Natural killer cell treated with Interleukin-12 subunit alpha and Interleukin-12 subunit beta and Interleukin-15 and Interleukin-18, amount 100 ng/mL, for 72 hours (primary cell): ENCODE results near the gene PIKFYVE. TPM values are rescaled to one million over a fixed set of nuclear protein-coding genes. Genes with fewer than 3 reads are reported as not detected.
"Not testable (repeated sequence)": the region's sequence is repeated elsewhere in the genome, so short reads cannot be mapped to it uniquely, and the experiment has no call there.

ENCODE experiments used
- ATAC-seq, 2 donors: fragments of 150-1000 bp; cut with Tn5 transposase in 1 of 2; sonication (Bioruptor Pico), chemical (Tn5 transposase) in 1 of 2; 2 replicates each; pipeline ENCODE4 v1.10.0; 2021
- DNase-seq: peaks from one replicate; pipeline ENCODE4 v3.0.0; 2022; ENCODE audit warnings: low spot score
- H3K27ac Mint-ChIP-seq, 2 donors: 1 replicate in 1 of 2; 2 replicates in 1 of 2; pipeline ENCODE4 v1.8.0; 2022; ENCODE audit warnings: mixed read lengths in 2 of 2, mild to moderate bottlenecking in 1 of 2, moderate library complexity in 1 of 2
- H3K27me3 Mint-ChIP-seq, 2 donors: 1 replicate in 1 of 2; 2 replicates in 1 of 2; pipeline ENCODE4 v1.8.0; 2022; ENCODE audit warnings: mixed read lengths in 2 of 2
- H3K36me3 Mint-ChIP-seq: one replicate; pipeline ENCODE4 v1.8.0; 2022; ENCODE audit warnings: mixed read lengths
- H3K4me1 Mint-ChIP-seq, 2 donors: 1 replicate in 1 of 2; 2 replicates in 1 of 2; pipeline ENCODE4 v1.8.0; 2022; ENCODE audit warnings: low read depth in 2 of 2, mixed read lengths in 2 of 2, mild to moderate bottlenecking in 1 of 2
- H3K4me3 Mint-ChIP-seq: one replicate; pipeline ENCODE4 v1.8.0; 2022; ENCODE audit warnings: mixed read lengths
- H3K9me3 Mint-ChIP-seq: 2 replicates; pipeline ENCODE4 v1.8.0; 2022; ENCODE audit warnings: mixed read lengths
- total RNA-seq, 2 donors: library from RNA; stranded (reverse); gene quantifications; one replicate each; pipeline ENCODE4 v1.2.3, GENCODE V29; 2022

Gene PIKFYVE, protein sequence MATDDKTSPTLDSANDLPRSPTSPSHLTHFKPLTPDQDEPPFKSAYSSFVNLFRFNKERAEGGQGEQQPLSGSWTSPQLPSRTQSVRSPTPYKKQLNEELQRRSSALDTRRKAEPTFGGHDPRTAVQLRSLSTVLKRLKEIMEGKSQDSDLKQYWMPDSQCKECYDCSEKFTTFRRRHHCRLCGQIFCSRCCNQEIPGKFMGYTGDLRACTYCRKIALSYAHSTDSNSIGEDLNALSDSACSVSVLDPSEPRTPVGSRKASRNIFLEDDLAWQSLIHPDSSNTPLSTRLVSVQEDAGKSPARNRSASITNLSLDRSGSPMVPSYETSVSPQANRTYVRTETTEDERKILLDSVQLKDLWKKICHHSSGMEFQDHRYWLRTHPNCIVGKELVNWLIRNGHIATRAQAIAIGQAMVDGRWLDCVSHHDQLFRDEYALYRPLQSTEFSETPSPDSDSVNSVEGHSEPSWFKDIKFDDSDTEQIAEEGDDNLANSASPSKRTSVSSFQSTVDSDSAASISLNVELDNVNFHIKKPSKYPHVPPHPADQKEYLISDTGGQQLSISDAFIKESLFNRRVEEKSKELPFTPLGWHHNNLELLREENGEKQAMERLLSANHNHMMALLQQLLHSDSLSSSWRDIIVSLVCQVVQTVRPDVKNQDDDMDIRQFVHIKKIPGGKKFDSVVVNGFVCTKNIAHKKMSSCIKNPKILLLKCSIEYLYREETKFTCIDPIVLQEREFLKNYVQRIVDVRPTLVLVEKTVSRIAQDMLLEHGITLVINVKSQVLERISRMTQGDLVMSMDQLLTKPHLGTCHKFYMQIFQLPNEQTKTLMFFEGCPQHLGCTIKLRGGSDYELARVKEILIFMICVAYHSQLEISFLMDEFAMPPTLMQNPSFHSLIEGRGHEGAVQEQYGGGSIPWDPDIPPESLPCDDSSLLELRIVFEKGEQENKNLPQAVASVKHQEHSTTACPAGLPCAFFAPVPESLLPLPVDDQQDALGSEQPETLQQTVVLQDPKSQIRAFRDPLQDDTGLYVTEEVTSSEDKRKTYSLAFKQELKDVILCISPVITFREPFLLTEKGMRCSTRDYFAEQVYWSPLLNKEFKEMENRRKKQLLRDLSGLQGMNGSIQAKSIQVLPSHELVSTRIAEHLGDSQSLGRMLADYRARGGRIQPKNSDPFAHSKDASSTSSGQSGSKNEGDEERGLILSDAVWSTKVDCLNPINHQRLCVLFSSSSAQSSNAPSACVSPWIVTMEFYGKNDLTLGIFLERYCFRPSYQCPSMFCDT (N-terminal part only)
- 10 to 100 TPM; 25.6 to 29.9 TPM for total RNA-seq

DNA sequence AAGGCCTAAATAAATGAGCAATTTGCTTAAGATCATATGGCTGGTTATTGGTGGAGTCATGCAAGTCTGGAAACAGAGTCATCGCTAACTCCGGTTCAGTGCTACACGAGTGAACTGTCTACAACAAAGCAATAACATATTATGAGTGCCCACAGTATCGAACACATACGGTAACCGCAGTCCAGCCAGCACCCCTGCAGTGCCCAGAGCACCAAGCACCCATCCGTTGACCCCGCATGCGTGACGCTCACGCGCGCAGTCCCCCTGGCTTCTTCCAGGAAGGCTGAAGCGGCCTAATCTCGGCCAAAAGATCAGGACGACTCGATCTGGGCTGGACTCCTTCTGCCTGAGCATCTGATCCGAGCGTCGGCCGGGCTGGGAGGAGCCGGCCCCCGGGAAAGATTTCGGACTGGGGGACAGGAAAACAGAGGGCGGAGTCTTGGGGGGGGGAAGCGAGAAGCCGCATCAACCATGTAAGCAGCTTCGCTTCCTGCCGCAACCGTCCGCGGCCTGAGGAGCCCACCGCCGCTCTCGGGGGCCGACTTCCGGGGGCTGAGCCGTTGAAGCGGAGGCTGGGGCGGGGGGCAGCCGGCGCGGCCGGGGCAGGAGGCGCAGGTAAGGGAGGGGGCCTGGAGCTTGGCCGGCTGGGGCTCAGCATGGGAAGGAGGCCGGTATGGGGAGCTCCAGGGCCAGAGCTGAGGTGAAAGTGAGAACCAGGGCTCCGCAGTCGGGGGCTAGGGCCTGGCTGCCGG, at the start of gene PIKFYVE:
Gene PIKFYVE, plus strand, starts transcription at position 455 of the 752 bp plus-strand sequence. CDS start 5,265 bp downstream, outside the sequence.
- H3K36me3 Mint-ChIP-seq: no peaks in the 10 kb centered on the region
- H3K27ac Mint-ChIP-seq: peak within 1 kb of the TSS; percentile 89 to 97
- DNase-seq (peak; percentile 96), ATAC-seq (peak; percentile 95 to 97)
- no peaks in the 10 kb centered on the region for H3K9me3 Mint-ChIP-seq
- H3K4me3 Mint-ChIP-seq: peak within 1 kb of the TSS; percentile 94
- H3K27me3 Mint-ChIP-seq: no peaks in the 10 kb centered on the region
- H3K4me1 Mint-ChIP-seq: peaks cover 28 to 36% of the 10 kb centered on the region in 2 donors

DNA sequence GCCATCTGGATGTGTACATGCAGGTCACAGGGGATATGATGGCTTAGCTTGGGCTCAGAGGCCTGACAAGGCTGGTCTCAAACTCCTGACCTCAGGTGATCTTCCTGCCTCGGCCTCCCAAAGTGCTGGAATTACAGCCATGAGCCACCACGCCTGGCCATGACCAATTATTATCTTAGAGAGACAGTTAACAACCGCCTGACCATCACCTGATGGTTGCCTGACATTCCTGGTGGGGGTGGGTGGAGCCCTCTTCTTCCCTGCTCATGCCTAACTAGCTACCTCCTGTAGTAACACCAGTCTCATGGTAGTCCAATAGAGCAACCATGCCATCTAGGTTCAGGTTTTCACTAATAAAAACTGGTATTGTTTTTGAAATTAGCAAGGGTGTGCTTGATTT, 44.2 kb upstream of the PIKFYVE start:
- H3K4me3 Mint-ChIP-seq, DNase-seq, ATAC-seq, H3K36me3 Mint-ChIP-seq, H3K9me3 Mint-ChIP-seq, H3K4me1 Mint-ChIP-seq, H3K27ac Mint-ChIP-seq: not testable (repeated sequence)
- H3K27me3 Mint-ChIP-seq: peaks cover 13 to 21% of the 10 kb centered on the region in 2 donors

DNA sequence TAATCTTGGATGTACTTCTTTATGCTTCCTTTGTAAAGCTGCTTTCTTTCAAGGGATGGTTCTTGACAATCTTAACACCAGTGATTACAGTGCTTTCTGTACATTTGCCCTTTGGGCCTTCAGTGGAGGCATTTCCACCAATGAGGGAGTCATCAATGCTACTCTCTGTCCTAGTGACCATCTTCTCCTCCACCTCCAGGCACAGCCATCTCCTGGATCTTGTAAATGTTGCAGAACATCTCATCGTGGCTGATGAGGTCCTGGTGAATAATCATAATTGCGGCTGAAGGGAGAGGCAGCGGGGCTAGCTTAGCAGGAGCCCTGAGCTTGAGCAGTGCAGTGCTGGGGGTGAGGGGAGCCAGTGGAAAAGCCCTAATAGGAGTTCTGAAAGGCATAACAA, 43.7 kb upstream of the PIKFYVE start:
- Mint-ChIP-seq H3K36me3 (no peaks in the 10 kb centered on the region), H3K27ac (no peak overlapping the region), H3K9me3 (no peaks in the 10 kb centered on the region), H3K27me3 (peaks cover 13 to 21% of the 10 kb centered on the region in 2 donors), H3K4me1 (no peaks in the 10 kb centered on the region), H3K4me3 (no peak overlapping the region)
- ATAC-seq (no peak), DNase-seq (no peak)

DNA sequence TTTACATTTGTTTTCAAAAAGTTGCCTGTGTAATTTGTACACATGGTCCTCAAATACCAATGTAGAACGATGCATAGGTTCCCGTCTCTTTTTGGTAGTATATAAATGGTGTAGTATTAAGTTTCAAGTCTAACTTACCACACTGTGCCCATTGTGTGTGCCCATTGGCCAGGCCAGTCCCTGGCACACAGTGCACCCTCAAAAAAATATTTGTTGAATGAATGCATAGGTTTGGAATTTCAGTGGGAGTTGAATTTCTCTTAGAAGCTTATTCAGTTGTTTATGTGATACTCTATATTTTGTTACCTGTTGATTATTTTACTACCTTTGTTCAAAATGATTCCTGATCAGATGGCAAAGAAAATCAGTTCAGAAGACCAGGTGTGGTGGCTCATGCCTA, 41.3 kb upstream of the PIKFYVE start:
- Mint-ChIP-seq H3K36me3 (no peaks in the 10 kb centered on the region), H3K4me3 (no peak overlapping the region), H3K9me3 (no peaks in the 10 kb centered on the region), H3K4me1 (no peaks in the 10 kb centered on the region), H3K27ac (no peak overlapping the region), H3K27me3 (peaks cover 14 to 17% of the 10 kb centered on the region in 2 donors)
- no peak for ATAC-seq
- DNase-seq: no peak

DNA sequence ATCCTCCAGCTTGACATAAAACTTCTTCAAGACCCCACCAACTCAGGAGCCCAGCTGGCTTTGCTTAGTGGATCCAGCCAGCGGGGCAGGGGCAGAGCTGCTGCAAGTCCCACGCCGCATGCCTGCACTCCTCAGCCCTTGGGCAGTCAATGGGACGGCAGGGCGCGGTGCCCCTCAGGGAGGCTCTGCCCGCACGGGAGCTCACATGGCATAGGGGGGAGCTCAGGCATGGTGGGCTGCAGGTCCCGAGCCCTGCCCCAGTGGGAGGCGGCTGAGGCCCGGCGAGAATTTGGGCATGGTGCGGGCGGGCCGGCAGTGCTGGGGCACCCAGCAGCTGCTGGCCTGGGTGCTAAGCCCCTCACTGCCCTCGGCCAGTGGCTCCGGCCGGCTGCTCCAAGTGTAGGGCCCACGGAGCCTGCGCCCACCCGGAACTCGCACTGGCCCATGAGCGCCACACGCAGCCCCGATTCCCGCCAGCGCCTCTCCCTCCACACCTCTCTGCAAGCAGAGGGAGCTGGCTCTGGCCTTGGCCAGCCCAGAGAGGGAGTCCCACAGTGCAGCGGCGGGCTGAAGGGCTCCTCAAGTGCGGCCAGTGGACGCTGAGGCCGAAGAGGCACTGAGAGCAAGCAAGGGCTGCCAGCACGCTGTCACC, 38.3 kb upstream of the PIKFYVE start:
- Mint-ChIP-seq H3K4me3 (no peak overlapping the region), H3K4me1 (no peaks in the 10 kb centered on the region), H3K36me3 (no peaks in the 10 kb centered on the region), H3K27ac (no peak overlapping the region), H3K9me3 (peaks cover 4% of the 10 kb centered on the region), H3K27me3 (peaks cover 7 to 9% of the 10 kb centered on the region in 2 donors)
- ATAC-seq (peak in 1 of 2 donors; percentile 45), DNase-seq (no peak)

DNA sequence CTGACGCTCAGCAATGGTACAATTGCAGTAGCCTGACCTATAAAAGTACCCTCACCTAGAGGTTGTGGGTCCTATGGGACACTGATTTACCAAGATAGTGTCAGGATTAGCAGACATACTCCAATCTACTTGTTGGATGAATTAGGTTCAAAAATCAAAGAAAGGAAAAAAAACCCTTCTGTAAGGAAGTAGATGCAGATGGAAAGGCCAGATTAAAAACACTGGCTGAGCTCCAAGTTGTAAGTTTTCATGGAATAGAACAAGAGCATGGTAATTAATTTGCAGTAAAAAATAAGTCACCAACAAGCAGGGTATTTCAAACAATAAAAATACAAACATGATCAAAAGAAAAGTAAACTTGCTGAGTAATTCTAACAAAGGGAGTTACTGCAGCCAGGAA, 37.6 kb upstream of the PIKFYVE start:
- DNase-seq: no peak
- Mint-ChIP-seq H3K4me3 (no peak overlapping the region), H3K9me3 (peaks cover 4% of the 10 kb centered on the region), H3K4me1 (no peaks in the 10 kb centered on the region), H3K36me3 (no peaks in the 10 kb centered on the region), H3K27me3 (peaks cover 7 to 9% of the 10 kb centered on the region in 2 donors), H3K27ac (no peak overlapping the region)
- ATAC-seq: no peak

DNA sequence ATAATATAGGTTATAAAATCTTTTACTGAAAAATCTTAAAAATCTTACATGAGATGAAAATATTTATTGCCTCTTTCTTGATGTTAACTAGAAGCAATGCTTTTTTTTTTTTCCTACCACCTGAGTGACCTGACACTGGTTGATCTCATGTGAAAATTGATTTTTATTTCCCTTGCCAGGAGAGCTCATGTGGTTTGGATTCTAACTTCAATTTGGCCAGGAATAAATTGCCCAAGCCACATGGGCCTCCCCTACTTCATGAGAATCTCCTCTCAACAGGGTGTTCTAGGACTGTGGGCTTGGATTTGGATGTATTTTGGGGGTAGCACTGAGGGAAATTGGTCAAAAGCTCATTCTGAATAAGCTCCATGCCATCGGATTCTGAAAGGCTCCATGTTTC, 31.3 kb upstream of the PIKFYVE start:
- Mint-ChIP-seq H3K27ac (no peak overlapping the region), H3K36me3 (peaks cover 7% of the 10 kb centered on the region), H3K27me3 (peaks cover 0 to 2% of the 10 kb centered on the region in 2 donors), H3K9me3 (peaks cover 4% of the 10 kb centered on the region), H3K4me1 (no peaks in the 10 kb centered on the region), H3K4me3 (no peak overlapping the region)
- ATAC-seq (no peak), DNase-seq (no peak)

DNA sequence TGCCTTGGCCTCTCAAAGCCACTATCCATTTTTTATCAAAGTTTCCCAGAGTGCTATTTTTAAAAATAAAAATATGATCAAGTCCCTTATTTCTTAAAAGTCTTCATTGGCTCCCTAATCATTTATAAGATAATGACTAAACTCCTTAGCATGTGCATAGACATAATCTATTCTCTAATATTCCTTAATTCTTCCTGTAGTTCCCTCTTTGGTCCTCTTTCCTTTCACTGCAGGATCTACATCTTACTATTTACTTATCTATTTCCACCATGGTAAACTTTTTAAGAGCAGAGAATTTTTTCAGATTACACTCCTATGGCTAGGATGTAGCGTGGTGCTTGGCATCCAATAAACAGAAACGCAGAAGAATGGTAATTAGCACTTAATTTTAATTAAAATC, 30.2 kb upstream of the PIKFYVE start:
- H3K27ac Mint-ChIP-seq: no peak overlapping the region
- H3K27me3 Mint-ChIP-seq: peaks cover 0 to 2% of the 10 kb centered on the region in 2 donors
- no peak overlapping the region for H3K4me3 Mint-ChIP-seq
- H3K4me1 Mint-ChIP-seq: no peaks in the 10 kb centered on the region
- DNase-seq (no peak), ATAC-seq (no peak)
- H3K9me3 Mint-ChIP-seq: peaks cover 4% of the 10 kb centered on the region
- H3K36me3 Mint-ChIP-seq: peaks cover 8% of the 10 kb centered on the region

DNA sequence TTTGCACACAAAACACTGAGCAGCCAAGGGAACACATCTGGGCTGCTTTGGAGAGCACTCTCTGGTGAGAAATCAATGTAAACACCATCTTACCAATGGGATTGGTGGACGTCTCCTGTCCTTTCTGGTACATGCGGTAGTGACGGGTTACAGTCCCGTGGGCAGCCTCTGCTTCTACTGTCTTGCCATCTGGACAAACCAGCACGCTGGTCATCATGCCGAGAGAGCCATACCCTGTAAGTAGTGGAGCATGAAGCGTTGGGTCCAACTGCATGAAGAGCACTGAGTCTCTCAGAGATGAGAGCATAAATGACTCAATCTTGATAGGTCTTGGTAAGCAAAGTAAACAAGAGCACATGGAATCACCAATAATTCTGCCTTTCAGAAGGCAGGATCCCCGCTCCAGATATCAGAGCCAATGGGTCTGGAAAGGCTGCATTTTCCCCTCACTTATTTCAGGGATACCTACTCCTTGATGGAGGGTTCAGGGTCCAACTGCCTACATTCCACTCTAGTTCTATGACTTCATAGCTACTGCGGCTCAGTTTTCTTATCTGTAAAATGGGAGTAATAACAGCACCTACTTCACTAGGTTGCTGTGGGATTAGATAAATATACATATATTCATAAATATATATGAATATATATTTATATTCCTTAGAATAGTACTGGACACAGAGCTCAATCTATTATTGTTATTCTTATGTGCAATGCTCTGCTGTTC, 26.1 kb upstream of the PIKFYVE start:
- ATAC-seq: no peak
- H3K9me3 Mint-ChIP-seq: no peaks in the 10 kb centered on the region

DNA sequence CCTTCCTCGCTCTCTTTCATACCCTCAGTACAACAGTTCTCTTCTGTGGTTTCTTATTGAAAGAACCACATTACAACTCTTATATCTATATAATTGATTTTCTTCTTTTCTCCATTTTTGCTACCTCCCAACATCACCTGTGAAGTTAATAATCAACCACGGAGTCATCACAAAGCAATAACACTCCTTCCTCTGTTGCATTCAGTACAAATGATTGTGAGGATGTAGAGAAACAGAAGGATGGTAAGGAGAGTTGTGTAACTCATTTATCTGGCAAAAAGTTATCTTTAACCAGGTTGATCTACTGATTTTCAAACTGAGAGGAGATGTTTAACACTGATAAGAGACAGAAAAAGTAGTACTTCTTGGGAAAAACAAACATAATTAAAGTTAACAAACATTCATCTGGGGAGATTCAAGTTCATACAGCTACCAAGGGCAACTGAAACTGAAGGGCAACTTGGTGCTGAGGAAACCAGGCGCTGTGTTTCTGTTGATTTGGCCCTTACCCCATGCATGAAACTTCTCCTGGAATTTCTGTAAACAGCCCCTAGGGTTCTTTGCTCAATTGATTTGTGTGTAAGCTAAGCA, 25.3 kb upstream of the PIKFYVE start:
- Mint-ChIP-seq H3K9me3 (no peaks in the 10 kb centered on the region), H3K4me1 (no peaks in the 10 kb centered on the region), H3K27me3 (no peaks in the 10 kb centered on the region), H3K27ac (no peak overlapping the region), H3K36me3 (peaks cover 8% of the 10 kb centered on the region), H3K4me3 (no peak overlapping the region)
- DNase-seq: no peak
- ATAC-seq: no peak

More for the DNA sequence above, 26.1 kb upstream of the PIKFYVE start:
- H3K27me3 Mint-ChIP-seq: no peaks in the 10 kb centered on the region
- H3K36me3 Mint-ChIP-seq: peaks cover 8% of the 10 kb centered on the region
- no peaks in the 10 kb centered on the region for H3K4me1 Mint-ChIP-seq
- no peak for DNase-seq
- H3K27ac Mint-ChIP-seq: no peak overlapping the region
- no peak overlapping the region for H3K4me3 Mint-ChIP-seq

DNA sequence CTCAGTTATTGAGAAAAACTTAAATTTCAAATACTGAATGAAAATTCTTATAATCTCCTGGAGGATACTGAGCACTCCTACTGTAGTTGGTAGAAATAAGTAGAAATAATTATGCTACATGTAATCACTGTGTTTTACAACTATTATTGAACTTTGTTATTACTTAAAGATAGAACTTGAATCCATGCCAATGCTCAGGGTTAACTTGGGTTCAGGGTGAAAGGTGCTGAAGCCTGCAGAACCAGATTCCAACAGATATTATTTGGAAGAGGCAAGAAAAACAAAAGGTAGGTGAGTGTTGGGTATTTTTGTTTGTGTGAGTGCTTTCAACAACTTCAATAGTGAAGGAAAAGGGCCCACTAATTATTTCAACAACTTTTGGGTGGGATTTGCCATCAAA, 21.6 kb upstream of the PIKFYVE start:
- no peak overlapping the region for H3K27ac Mint-ChIP-seq
- no peaks in the 10 kb centered on the region for H3K9me3 Mint-ChIP-seq
- H3K4me3 Mint-ChIP-seq: no peak overlapping the region
- H3K27me3 Mint-ChIP-seq: no peaks in the 10 kb centered on the region
- H3K36me3 Mint-ChIP-seq: peaks cover 5% of the 10 kb centered on the region
- no peak for DNase-seq
- ATAC-seq: no peak
- no peaks in the 10 kb centered on the region for H3K4me1 Mint-ChIP-seq

DNA sequence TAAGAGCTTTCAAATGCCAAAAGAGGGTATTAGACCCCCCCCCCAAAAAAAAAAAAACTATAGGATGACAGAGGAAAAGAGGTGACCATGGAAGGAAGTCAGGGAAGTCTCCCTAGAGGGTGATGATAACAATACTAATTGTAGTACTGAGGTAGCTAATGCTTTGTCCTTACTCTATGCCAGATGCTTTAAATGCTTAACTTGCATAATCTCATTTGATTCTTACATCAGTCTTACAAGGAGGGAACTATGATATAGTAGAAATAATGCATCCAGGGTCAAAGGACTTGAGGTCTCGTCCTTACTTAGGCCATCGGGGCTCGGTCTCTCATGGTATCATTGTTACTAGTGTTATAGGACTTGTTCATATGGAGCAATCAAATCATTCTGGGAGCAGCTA, 20.3 kb upstream of the PIKFYVE start:
- Mint-ChIP-seq H3K36me3 (no peaks in the 10 kb centered on the region), H3K27ac (no peak overlapping the region), H3K4me3 (no peak overlapping the region), H3K9me3 (no peaks in the 10 kb centered on the region), H3K4me1 (no peaks in the 10 kb centered on the region), H3K27me3 (no peaks in the 10 kb centered on the region)
- ATAC-seq: no peak
- DNase-seq: no peak
